H1 (cell line): ENCODE measurements around the gene TRABD2B.
A peak's percentile ranks its signal among the peaks of the same experiment; 100 is the strongest.

Experiments used
- JUND ChIP-seq: IDR thresholded peaks from 2 replicates; pipeline ENCODE4 v1.6.1; 2011; ENCODE audit warnings: mild to moderate bottlenecking, improper control_type of control experiment, low read length
- POLR2A ChIP-seq, 2 experiments: IDR thresholded peaks; 1 replicate in 1 of 2; 2 replicates in 1 of 2; pipeline ENCODE4 v1.6.1; 2011; ENCODE audit warnings: low read depth in 2 of 2, low read length in 2 of 2, mild to moderate bottlenecking in 2 of 2; ENCODE audit errors: control extremely low read depth in 1 of 2
- TEAD4 ChIP-seq: IDR thresholded peaks from 2 replicates; pipeline ENCODE4 v1.6.1; 2012; ENCODE audit warnings: low read depth, low read length, inconsistent platforms, mixed read lengths
- ZNF274 ChIP-seq: IDR thresholded peaks from 2 replicates; pipeline ENCODE4 v1.7.0; 2012; ENCODE audit warnings: low read length, borderline replicate concordance; ENCODE audit errors: extremely low read depth
- TF ChIP-seq, protein P1 (sequence below), 3 experiments: IDR thresholded peaks; 1 replicate in 2 of 3; 2 replicates in 1 of 3; pipeline versions ENCODE4 v1.5.1 to v1.6.1; 2011; ENCODE audit warnings: low read length in 3 of 3, mild to moderate bottlenecking in 3 of 3, inconsistent platforms in 2 of 3, low read depth in 1 of 3, moderate library complexity in 1 of 3; ENCODE audit not compliant: insufficient read depth in 1 of 3; ENCODE audit errors: control extremely low read depth in 1 of 3

DNA sequence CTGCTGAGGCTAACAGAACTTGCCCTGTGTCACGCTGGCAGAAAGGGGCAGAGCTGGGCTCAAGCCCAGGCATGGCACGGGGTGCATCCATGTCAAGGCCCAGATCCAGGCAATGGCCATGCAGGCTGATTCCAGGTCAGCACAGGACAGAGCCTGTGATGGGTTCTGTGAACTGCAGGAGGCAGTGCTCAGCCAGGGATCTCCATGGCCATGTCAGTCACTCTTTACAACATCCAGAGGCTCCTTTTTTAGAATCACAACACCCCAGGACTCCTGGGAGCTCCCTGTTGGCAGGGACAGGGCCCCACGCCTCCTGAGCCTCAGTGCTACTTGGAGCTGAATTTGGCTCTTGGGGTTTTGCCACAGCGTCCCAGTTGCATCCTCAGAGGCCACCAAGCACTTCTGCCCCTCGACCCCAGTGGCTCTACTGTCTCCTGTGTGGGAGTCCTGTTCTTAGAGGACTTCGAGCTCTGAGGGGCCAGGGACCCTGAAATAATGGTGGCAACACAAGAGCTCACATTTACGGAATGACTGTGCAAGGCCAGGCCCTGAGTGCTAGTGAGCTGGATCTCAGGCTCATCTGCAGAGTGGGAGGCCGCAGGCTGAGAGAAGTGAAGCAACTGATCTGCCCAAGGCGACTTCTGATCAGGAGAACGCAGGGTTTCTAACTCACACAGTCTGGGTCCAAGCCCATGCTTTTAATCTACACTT is 211.5 kb downstream of the TRABD2B start:
- TF ChIP-seq, protein P1, sequence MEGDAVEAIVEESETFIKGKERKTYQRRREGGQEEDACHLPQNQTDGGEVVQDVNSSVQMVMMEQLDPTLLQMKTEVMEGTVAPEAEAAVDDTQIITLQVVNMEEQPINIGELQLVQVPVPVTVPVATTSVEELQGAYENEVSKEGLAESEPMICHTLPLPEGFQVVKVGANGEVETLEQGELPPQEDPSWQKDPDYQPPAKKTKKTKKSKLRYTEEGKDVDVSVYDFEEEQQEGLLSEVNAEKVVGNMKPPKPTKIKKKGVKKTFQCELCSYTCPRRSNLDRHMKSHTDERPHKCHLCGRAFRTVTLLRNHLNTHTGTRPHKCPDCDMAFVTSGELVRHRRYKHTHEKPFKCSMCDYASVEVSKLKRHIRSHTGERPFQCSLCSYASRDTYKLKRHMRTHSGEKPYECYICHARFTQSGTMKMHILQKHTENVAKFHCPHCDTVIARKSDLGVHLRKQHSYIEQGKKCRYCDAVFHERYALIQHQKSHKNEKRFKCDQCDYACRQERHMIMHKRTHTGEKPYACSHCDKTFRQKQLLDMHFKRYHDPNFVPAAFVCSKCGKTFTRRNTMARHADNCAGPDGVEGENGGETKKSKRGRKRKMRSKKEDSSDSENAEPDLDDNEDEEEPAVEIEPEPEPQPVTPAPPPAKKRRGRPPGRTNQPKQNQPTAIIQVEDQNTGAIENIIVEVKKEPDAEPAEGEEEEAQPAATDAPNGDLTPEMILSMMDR (IDR thresholded peaks at IDR 0.05; ENCODE audit: control extremely low read depth in 1 of 3, insufficient read depth in 1 of 3, low read depth in 1 of 3, low read length in 3 of 3): peak; percentile 74 to 84 (median 75)
- no peak for TF ChIP-seq ZNF274
- TF ChIP-seq POLR2A (IDR thresholded peaks at IDR 0.05; ENCODE audit: control extremely low read depth in 1 of 2, low read depth in 2 of 2, low read length in 2 of 2): no peak
- TF ChIP-seq JUND: no peak
- TF ChIP-seq TEAD4: no peak
